Testis (tissue), 2 donors: ENCODE results near the gene NKX2-2.

Source experiments
- CTCF ChIP-seq, 3 experiments: fragments of 450-650 bp in 2 of 3; fragments of 200-600 bp in 1 of 3; sonication (generic) in 1 of 3; IDR thresholded peaks; one replicate each; pipeline ENCODE4 v1.5.1; 2016 to 2019; ENCODE audit warnings: antibody characterized with exemption in 3 of 3, mild to moderate bottlenecking in 2 of 3, moderate library complexity in 1 of 3
- POLR2A ChIP-seq: fragments of 450-650 bp; IDR thresholded peaks from one replicate; pipeline ENCODE4 v1.6.1; 2017; ENCODE audit warnings: antibody characterized with exemption, mild to moderate bottlenecking, moderate library complexity

GRCh38 chr20:21501184-21501583 lies 12.7 kb downstream of the NKX2-2 start:
- no peak for TF ChIP-seq POLR2A
- TF ChIP-seq CTCF (IDR thresholded peaks at IDR 0.05) = no peak
